Measurements from ENCODE around the gene PTMS.

DNA sequence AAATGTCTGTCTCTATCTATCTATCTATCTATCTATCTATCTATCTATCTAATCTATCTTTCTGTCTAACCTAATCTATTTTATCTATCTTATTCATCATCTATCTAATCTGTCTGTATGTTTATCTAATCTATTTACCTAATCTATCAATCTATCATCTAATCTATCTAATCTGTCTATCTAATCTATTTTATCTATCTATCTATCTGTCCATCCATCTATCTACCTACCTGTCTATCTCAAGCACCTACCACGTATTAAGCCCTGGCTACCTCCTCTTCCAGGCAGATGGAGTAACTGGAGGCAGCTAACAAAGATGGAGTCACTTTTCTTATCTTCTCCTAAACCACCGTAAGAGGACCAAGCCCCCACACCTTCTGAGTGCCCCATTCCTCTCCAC, 28.9 kb downstream of the PTMS start:
- TF ChIP-seq, protein P1, sequence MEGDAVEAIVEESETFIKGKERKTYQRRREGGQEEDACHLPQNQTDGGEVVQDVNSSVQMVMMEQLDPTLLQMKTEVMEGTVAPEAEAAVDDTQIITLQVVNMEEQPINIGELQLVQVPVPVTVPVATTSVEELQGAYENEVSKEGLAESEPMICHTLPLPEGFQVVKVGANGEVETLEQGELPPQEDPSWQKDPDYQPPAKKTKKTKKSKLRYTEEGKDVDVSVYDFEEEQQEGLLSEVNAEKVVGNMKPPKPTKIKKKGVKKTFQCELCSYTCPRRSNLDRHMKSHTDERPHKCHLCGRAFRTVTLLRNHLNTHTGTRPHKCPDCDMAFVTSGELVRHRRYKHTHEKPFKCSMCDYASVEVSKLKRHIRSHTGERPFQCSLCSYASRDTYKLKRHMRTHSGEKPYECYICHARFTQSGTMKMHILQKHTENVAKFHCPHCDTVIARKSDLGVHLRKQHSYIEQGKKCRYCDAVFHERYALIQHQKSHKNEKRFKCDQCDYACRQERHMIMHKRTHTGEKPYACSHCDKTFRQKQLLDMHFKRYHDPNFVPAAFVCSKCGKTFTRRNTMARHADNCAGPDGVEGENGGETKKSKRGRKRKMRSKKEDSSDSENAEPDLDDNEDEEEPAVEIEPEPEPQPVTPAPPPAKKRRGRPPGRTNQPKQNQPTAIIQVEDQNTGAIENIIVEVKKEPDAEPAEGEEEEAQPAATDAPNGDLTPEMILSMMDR (IDR thresholded peaks at IDR 0.05; ENCODE audit: insufficient read depth, low read length), result no peak
- TF ChIP-seq, protein P2, sequence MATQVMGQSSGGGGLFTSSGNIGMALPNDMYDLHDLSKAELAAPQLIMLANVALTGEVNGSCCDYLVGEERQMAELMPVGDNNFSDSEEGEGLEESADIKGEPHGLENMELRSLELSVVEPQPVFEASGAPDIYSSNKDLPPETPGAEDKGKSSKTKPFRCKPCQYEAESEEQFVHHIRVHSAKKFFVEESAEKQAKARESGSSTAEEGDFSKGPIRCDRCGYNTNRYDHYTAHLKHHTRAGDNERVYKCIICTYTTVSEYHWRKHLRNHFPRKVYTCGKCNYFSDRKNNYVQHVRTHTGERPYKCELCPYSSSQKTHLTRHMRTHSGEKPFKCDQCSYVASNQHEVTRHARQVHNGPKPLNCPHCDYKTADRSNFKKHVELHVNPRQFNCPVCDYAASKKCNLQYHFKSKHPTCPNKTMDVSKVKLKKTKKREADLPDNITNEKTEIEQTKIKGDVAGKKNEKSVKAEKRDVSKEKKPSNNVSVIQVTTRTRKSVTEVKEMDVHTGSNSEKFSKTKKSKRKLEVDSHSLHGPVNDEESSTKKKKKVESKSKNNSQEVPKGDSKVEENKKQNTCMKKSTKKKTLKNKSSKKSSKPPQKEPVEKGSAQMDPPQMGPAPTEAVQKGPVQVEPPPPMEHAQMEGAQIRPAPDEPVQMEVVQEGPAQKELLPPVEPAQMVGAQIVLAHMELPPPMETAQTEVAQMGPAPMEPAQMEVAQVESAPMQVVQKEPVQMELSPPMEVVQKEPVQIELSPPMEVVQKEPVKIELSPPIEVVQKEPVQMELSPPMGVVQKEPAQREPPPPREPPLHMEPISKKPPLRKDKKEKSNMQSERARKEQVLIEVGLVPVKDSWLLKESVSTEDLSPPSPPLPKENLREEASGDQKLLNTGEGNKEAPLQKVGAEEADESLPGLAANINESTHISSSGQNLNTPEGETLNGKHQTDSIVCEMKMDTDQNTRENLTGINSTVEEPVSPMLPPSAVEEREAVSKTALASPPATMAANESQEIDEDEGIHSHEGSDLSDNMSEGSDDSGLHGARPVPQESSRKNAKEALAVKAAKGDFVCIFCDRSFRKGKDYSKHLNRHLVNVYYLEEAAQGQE (IDR thresholded peaks at IDR 0.05; ENCODE audit: insufficient replicate concordance, low read depth), result no peak
- TF ChIP-seq POLR2AphosphoS5 (IDR thresholded peaks at IDR 0.05; ENCODE audit: low read depth), result no peak
